HS-27A (cell line): Measurements from ENCODE around the gene DOCK2.
"Not testable (repeated sequence)": the region's sequence is repeated elsewhere in the genome, so short reads cannot be mapped to it uniquely, and the experiment has no call there.

Experiments
- DNase-seq: peaks from one replicate; pipeline ENCODE4 v3.0.0-alpha.2; 2012; ENCODE audit warnings: low read depth, missing footprints

Gene DOCK2

DNA sequence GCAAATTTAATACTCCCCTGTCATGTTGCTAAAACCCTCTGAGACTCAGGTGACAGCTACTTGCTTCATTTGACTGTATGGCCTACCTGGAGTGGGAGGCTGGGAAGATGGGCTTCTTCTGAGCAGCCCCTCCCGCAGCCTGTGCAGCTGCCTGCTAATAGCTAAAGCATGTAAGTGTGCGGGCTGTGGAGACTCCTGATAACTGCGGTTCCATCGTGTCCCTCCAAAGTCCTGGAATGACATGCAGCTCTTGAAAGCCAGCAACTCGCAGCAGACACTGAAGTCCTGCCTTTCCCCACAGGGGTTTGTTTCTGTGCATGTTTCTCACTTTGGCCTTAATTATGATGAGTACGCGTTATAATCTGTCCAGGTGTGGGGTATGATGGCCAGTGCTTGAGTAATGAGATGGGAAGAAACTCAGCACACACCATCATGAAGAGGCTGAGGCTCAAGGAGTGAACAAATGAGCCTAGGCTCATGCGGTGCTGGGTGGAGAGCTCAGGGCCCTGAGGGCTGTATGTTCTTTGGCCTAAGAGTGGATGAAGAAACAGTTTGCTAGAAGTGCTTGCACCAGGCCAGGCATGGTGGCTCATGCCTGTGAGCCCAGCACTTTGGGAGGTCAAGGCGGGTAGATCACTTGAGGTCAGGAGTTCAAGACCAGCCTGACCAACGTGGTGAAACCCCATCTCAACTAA, 119.1 kb downstream of the DOCK2 start:
- no peak for DNase-seq

- no peak for DNase-seq
Observed at GRCh38 chr5:169757016-169757415, 119.9 kb downstream of the DOCK2 start.

DNA sequence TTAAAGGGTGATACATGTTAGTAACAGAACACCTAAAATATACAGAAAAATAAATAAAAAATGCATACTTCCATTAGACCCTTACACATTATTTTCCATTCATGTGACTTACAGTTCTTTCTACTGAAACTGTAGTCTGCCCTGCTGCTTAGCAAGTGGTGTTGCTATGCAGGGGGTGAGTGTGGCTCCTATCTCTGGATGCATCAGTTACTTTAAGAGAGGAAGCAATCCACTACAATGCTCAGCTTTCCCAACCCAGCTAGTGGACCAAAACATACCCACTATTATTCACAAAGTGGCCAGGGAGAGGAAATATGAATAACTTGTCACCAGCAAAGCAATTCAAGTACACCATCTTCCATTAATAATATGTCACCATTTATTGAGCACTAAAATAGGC, 121.8 kb downstream of the DOCK2 start:
- DNase-seq: no peak

- no peak for DNase-seq
Observed at GRCh38 chr5:169760229-169760628, 123.2 kb downstream of the DOCK2 start.

- peak; percentile 46 for DNase-seq
Observed at GRCh38 chr5:169762338-169763095, 125.4 kb downstream of the DOCK2 start.

GRCh38 chr5:169763376-169764017, 126.4 kb downstream of the DOCK2 start:
- no peak for DNase-seq

DNA sequence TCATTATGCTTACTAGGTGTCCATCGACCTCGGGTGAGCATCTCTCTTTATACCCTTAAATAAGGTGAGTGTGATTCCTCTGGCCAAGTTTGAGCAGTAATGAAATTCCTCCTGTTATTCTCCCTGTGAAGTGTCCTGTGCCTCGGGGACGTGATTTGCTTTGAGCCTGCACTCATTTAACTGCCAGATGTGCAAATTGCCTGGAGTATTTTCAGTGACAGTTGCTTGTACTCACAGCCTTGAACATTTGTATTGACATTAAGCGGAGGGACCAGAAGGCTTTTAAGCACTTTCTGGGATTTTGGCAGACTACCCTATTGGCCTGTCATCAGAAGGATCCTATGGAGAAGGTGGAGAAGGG, 126.9 kb downstream of the DOCK2 start:
- no peak for DNase-seq

DNA sequence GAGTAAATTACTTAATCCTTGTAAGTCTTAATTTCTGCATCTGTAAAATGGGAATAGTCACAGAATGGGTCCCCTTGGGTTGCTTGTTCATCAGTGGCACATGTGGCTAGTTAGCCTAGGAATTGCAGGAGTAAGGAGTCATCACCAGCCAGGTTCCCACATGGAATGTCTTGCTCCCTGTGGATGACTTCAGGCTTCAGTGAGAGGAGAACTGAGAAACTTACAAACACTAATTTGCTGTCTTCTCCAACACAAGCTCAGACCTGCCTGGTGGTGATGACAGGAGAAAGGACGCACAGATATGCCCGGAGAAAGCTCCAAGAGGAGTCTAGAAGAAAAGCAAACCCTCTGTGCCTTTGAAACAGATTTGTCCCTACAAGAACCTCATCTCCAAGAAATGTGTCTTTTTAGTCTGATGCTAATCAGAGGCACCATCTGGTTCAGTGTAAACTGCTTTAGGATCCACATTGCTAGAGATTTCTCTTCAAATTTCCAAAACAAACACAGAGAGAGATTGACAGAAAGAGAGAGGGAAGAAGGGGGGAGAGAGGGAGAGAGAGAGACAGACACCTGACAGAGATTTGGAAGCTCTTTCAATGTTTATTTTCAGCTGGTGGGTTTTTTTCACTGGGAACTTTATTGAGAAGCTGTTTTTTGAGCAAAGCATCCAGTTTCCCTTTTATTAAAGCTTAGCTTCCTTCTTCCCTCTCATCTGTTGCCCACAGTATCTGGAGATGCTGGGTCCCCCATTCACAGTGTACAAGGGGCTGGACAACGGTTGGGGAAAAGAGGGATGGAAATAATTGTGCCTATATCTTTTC, 128.3 kb downstream of the DOCK2 start:
- DNase-seq: no peak

- not testable (repeated sequence) for DNase-seq
Observed at GRCh38 chr5:169766943-169767342, 129.9 kb downstream of the DOCK2 start.

- DNase-seq: no peak
Observed at GRCh38 chr5:169767938-169768337, 130.9 kb downstream of the DOCK2 start.

DNA sequence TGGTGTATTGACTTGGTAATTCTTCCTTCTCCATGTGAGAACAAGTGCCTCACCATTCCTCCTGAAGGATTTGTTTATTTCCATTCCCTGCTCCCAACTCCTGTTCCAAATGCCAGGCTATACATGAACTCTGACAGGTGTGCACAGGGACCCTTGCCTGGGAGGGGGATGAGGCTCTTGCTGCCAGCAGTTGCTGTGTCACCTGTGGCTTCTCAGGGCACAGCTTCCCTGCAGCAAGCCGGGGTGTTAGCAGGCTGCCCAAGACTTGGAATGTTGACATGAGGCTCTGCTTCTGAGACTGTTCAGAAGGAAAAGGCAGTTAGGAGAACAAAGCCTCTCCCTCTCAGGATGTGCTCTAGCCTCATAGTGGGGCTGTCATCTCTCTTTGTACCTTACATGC, 131.3 kb downstream of the DOCK2 start:
- DNase-seq: no peak

DNA sequence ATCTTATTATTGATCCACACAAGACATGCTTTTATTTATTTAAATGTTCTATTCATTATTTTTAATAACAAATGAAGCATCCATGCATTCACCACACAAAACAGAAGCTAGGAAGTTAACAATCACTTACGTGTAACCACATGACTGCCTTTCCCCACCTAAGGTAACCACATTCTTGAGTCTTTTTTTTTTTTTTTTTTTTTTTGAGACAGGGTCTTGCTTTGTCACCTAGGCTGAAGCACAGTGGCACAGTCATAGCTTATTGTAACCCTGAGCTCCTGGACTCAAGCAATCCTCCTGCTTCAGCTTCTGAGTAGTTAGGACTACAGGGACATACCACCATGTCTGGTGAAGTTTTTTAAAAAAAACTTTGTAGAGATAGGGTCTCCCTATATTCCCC, 133.0 kb downstream of the DOCK2 start:
- no peak for DNase-seq

- no peak for DNase-seq
Observed at GRCh38 chr5:169772256-169772655, 135.2 kb downstream of the DOCK2 start.

GRCh38 chr5:169772688-169773087, 135.6 kb downstream of the DOCK2 start:
- DNase-seq: no peak

DNA sequence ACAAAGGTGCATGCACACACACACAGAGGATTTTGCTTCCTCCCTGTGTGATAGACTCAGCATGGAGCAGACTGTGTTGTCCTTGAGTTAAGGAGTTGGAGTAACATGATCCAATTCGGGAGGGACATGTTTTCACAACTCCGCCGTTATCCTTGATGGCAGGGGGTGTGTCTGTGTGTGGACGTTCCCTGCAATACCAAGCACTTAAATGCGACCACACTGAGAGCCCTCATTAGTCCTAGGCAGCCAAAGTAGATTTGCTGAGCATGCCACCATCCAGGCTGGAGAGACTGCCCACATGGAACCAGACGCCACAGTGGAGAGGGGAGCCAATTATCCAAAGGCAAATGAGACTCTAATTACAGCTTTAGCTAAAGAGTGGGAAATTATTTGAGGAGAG, 140.1 kb downstream of the DOCK2 start:
- DNase-seq: no peak

GRCh38 chr5:169778622-169779596, 141.8 kb downstream of the DOCK2 start:
- no peak for DNase-seq

DNA sequence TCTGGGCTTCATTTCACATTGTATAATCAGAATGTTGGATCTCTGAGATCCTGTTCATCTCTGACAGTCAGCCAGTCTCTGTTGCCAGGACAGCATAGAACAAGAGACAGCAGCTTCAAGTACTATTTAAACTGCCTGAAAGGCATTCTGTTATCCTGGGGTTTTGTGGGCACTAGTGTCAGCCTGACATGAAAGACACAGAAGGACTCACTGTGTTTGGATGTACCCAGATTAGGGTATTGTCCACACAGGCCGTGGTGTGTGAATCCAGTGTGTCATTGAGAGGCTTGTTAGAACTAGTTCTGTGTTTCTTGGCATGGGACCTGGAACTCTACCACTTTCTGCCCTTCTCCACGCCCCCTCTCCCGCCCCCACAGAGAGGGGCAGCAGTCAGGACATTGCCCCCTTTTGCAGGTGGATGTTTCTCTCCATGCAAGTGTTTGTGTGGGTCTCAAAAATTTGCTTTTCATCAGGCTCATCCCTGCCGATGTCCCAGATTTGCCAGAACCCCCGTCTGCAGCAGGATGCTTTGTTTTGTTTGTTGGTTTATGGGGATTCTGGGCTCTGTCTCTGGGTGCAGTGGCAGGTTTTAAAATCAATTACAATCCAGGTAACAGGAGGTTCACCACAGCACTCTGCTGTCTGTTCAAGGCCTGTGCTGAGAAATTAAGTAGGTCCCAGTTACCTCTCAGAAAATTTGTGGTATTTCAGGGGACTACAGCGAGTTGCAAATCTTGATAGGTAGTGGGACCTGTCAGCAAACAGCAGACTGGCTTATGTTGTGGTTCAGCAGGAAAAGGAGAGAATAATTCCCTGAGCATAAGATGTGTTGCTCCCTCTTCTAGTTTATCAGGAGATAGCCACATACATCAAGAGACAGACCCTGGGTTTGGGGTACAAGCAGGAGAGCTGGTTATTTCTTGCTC, 144.6 kb downstream of the DOCK2 start:
- no peak for DNase-seq

DNA sequence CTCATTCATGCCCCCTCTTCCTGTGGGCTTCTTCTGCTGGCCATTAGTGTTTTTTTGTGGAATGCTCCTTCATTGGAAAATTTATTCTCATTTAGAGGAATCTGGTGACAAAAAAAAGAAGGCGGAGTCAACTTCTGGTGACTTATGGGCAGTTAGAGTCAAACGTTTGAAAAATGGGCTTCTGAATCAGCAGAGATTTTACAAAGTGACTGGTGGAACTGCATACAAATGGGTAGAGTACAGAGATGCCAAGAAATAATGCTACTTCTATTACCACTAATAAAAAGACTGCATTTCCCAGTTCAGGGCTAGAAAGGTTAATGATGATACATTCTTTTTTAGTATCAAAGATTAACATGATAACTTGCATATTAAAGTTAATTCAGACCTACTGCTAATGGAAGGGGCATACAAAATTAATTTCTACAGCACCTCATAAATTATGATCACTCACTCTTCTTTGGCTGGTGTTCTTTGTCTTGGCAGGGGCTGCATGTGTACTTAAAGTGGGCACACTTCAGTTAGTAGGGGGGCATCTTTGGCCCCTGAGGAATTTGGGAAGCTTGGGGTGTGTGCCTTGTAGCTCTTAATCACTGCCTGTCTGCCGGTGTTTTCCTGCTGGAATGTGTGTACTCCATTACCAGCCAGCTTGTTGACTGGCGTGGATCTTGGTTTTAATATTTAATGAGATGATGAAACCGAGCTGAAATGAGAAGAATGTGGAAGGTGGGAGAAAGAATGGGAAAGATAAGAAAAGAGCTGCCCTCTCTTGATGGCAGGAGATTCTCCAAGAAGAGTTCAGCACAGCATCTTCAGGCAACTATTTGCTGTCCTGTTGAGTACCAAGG, 148.9 kb downstream of the DOCK2 start:
- no peak for DNase-seq

DNA sequence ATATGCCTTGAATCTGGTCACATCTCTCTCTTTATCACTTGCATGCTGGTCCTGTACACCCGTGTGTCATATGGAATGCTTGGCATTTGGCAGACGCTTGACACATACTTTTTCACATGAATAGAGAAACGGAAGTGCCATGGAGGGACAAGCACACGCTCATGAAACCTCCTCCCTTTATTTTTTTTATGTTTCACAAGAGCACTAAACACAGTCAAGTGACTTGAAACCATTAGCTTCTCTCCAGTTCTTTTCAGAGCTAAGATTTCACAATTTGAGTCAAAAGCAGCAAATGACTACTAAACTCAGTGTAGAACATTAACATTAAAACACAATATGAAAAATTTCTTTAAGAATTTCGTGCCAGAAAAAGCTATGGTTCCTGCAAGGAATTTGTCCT, 151.1 kb downstream of the DOCK2 start:
- DNase-seq: peak; percentile 64
